DND-41 (cell line): ENCODE data around the gene TIMM8B.
A peak's percentile ranks its signal among the peaks of the same experiment; 100 is the strongest.

ENCODE experiments used
- ATAC-seq: fragments of 200-7000 bp; cut with Tn5 transposase; 3 replicates; pipeline ENCODE4 v1.9.1; 2021; ENCODE audit warnings: low read depth; ENCODE audit not compliant: insufficient read depth
- DNase-seq: peaks from one replicate; pipeline ENCODE4 v3.0.0-alpha.2; 2020
- H2AFZ ChIP-seq: 2 replicates; pipeline ENCODE4 v1.6.0; 2012; ENCODE audit warnings: low read depth, low read length
- H3K27ac ChIP-seq: 2 replicates; pipeline ENCODE4 v1.5.1; 2012; ENCODE audit warnings: low read length, inconsistent platforms
- H3K27me3 ChIP-seq: fragments of 200-600 bp; sonication (generic); 2 replicates; pipeline ENCODE4 v1.6.0; 2012; ENCODE audit warnings: low read length, mild to moderate bottlenecking, inconsistent platforms; ENCODE audit not compliant: insufficient read depth, poor library complexity
- H3K36me3 ChIP-seq: 2 replicates; pipeline ENCODE4 v1.5.1; 2012; ENCODE audit warnings: low read length, inconsistent platforms; ENCODE audit not compliant: insufficient read depth
- H3K4me1 ChIP-seq: 2 replicates; pipeline ENCODE4 v1.5.1; 2012; ENCODE audit warnings: mild to moderate bottlenecking, low read length; ENCODE audit not compliant: insufficient read depth
- H3K4me2 ChIP-seq: 2 replicates; pipeline ENCODE4 v1.6.0; 2012; ENCODE audit warnings: mild to moderate bottlenecking, moderate library complexity, low read length, inconsistent platforms; ENCODE audit not compliant: insufficient read depth
- H3K4me3 ChIP-seq, 2 experiments: fragments of 200-600 bp in 1 of 2; shearing (Covaris generic) in 1 of 2; 2 replicates each; pipeline ENCODE4 v1.5.1; 2012 to 2016; ENCODE audit warnings: inconsistent platforms in 2 of 2, low read length in 2 of 2, mild to moderate bottlenecking in 2 of 2, low read depth in 1 of 2, moderate library complexity in 1 of 2
- H3K79me2 ChIP-seq: 2 replicates; pipeline ENCODE4 v1.6.0; 2012; ENCODE audit warnings: low read length, inconsistent platforms; ENCODE audit not compliant: insufficient read depth
- H3K9ac ChIP-seq: 2 replicates; pipeline ENCODE4 v1.6.0; 2012; ENCODE audit warnings: low read depth, mild to moderate bottlenecking, inconsistent platforms, low read length, moderate library complexity
- H3K9me3 ChIP-seq: 2 replicates; pipeline ENCODE4 v1.5.1; 2012; ENCODE audit warnings: low read length, moderate library complexity, mild to moderate bottlenecking, inconsistent platforms; ENCODE audit not compliant: insufficient read depth, severe bottlenecking
- H4K20me1 ChIP-seq: 2 replicates; pipeline ENCODE4 v1.6.0; 2012; ENCODE audit warnings: low read length; ENCODE audit not compliant: insufficient read depth
- CTCF ChIP-seq: IDR thresholded peaks from 2 replicates; pipeline ENCODE4 v1.5.1; 2012; ENCODE audit warnings: borderline replicate concordance, low read length, moderate library complexity, mild to moderate bottlenecking; ENCODE audit not compliant: poor library complexity, severe bottlenecking; ENCODE audit errors: extremely low read depth
- EZH2 ChIP-seq: IDR thresholded peaks from 3 replicates; pipeline ENCODE4 v1.6.1; 2012; ENCODE audit warnings: borderline replicate concordance, low read depth, mild to moderate bottlenecking, moderate library complexity, low read length, inconsistent platforms; ENCODE audit not compliant: severe bottlenecking

The TIMM8B gene

GRCh38 chr11:112121981-112122615, 35.5 kb upstream of the TIMM8B start:
- Histone ChIP-seq H2AFZ (no peak overlapping the region), H3K4me2 (no peak overlapping the region), H3K4me1 (no peaks in the 10 kb centered on the region), H3K27me3 (no peaks in the 10 kb centered on the region), H3K9ac (no peak overlapping the region), H3K79me2 (no peaks in the 10 kb centered on the region), H4K20me1 (no peaks in the 10 kb centered on the region), H3K27ac (no peak overlapping the region), H3K4me3 (no peak overlapping the region), H3K36me3 (no peaks in the 10 kb centered on the region), H3K9me3 (no peaks in the 10 kb centered on the region)
- ATAC-seq: no peak
- TF ChIP-seq EZH2: no peak
- no peak for TF ChIP-seq CTCF
- DNase-seq: no peak

GRCh38 chr11:112118176-112118575, 31.6 kb upstream of the TIMM8B start:
- H3K4me2 ChIP-seq: no peak overlapping the region
- peak; percentile 52; the same call in 1 of the 3 replicates for ATAC-seq

GRCh38 chr11:112115386-112115785, 28.8 kb upstream of the TIMM8B start:
- TF ChIP-seq EZH2: no peak
- no peak for TF ChIP-seq CTCF
- H3K27me3 ChIP-seq: no peaks in the 10 kb centered on the region
- no peaks in the 10 kb centered on the region for H3K9me3 ChIP-seq
- H3K4me1 ChIP-seq: no peaks in the 10 kb centered on the region
- H2AFZ ChIP-seq: no peak overlapping the region
- DNase-seq (peak; percentile 17), ATAC-seq (peak; percentile 68)
- H3K27ac ChIP-seq: no peak overlapping the region
- no peak overlapping the region for H3K4me2 ChIP-seq
- no peak overlapping the region for H3K9ac ChIP-seq
- H3K36me3 ChIP-seq: no peaks in the 10 kb centered on the region
- no peaks in the 10 kb centered on the region for H3K79me2 ChIP-seq
- no peak overlapping the region for H3K4me3 ChIP-seq
- H4K20me1 ChIP-seq: no peaks in the 10 kb centered on the region

More at GRCh38 chr11:112118176-112118575, 31.6 kb upstream of the TIMM8B start:
- Histone ChIP-seq H3K4me3 (no peak overlapping the region), H3K9ac (no peak overlapping the region), H3K4me1 (no peaks in the 10 kb centered on the region), H3K79me2 (no peaks in the 10 kb centered on the region), H2AFZ (no peak overlapping the region), H3K27me3 (no peaks in the 10 kb centered on the region), H3K36me3 (no peaks in the 10 kb centered on the region), H4K20me1 (no peaks in the 10 kb centered on the region), H3K9me3 (no peaks in the 10 kb centered on the region), H3K27ac (no peak overlapping the region)
- TF ChIP-seq CTCF (no peak), EZH2 (no peak)
- DNase-seq: no peak
